ENCODE measurements around the gene DFFB. TPM values are rescaled to one million over a fixed set of nuclear protein-coding genes. Genes with fewer than 3 reads are reported as not detected.

DFFB gene
- polyA plus RNA-seq, 1 donor from 2014 or later = 20.2 TPM

DNA sequence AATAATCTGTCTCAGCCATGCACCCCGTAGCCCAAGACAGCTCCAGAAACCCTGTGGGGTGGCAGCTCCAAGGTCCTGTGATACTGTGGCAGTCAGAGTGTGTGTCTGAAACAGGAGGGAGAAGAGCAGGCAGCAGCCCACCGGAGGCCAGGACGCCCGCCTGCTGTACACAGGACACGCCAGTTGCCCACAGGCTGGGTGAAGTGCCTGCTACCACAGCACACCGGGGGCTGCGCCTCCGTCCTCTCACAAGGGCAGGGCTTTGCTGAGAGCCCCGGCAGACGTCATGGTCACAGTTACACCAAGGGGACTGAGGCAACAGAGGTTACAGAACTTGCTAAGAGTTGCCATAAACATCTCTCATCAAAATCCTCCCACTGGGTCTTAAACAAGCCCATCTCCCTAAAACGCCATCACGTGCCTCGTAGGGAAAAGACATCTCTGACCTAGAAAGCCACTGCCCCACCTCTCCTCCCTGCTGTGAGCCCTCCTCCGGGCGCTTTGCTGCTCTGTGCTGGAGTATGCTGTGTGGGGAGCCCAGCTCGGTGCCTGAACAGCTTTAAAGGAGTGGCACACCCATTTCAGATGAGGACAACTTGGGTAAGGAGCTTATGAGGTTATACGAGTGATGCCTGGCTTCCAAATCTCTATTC lies 37.5 kb downstream of the DFFB start:
- no peaks in the 10 kb centered on the region for H4K20me1 ChIP-seq (ENCODE audit: insufficient read depth)
- no peaks in the 10 kb centered on the region for H3K9me2 ChIP-seq (ENCODE audit: insufficient read depth, low read length)

DNA sequence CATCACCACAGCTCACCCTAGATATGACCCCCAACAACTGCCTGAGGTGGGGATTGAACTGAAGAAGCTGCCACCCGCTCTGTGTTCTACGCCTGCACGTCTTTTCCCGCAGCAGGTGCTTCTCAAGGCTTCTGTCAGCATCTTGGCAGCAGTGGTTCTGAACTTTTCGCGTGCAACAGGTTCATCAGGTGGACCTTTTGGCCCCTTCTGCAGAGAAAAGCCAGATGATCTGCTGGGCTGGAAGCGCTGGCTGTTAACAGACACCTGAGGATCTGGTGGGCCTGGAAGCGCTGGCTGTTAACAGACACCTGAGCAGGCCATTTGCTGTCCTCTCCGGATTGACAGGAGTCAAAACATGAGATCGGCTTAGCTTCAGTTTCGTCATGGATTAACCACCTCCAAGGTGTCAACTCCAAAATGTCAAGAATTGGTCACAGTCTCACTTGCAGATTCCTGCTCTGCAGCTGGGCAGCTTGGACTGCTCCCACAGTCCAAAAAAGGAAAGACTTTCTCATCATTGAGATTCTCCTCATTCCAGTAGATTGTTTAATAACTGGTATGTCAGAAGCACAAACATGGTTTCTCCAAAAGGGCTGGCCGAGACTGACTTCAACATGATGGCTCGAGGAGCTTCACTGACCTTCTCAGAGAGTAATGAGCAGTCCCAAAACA lies 38.1 kb downstream of the DFFB start:
- no peak for TF ChIP-seq MXI1 (conservative IDR thresholded peaks at IDR 0.05; ENCODE audit: poor library complexity, severe bottlenecking)
- TF ChIP-seq, protein P1, sequence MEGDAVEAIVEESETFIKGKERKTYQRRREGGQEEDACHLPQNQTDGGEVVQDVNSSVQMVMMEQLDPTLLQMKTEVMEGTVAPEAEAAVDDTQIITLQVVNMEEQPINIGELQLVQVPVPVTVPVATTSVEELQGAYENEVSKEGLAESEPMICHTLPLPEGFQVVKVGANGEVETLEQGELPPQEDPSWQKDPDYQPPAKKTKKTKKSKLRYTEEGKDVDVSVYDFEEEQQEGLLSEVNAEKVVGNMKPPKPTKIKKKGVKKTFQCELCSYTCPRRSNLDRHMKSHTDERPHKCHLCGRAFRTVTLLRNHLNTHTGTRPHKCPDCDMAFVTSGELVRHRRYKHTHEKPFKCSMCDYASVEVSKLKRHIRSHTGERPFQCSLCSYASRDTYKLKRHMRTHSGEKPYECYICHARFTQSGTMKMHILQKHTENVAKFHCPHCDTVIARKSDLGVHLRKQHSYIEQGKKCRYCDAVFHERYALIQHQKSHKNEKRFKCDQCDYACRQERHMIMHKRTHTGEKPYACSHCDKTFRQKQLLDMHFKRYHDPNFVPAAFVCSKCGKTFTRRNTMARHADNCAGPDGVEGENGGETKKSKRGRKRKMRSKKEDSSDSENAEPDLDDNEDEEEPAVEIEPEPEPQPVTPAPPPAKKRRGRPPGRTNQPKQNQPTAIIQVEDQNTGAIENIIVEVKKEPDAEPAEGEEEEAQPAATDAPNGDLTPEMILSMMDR (IDR thresholded peaks at IDR 0.05; ENCODE audit: poor library complexity, severe bottlenecking) = no peak
- TF ChIP-seq, protein P2, sequence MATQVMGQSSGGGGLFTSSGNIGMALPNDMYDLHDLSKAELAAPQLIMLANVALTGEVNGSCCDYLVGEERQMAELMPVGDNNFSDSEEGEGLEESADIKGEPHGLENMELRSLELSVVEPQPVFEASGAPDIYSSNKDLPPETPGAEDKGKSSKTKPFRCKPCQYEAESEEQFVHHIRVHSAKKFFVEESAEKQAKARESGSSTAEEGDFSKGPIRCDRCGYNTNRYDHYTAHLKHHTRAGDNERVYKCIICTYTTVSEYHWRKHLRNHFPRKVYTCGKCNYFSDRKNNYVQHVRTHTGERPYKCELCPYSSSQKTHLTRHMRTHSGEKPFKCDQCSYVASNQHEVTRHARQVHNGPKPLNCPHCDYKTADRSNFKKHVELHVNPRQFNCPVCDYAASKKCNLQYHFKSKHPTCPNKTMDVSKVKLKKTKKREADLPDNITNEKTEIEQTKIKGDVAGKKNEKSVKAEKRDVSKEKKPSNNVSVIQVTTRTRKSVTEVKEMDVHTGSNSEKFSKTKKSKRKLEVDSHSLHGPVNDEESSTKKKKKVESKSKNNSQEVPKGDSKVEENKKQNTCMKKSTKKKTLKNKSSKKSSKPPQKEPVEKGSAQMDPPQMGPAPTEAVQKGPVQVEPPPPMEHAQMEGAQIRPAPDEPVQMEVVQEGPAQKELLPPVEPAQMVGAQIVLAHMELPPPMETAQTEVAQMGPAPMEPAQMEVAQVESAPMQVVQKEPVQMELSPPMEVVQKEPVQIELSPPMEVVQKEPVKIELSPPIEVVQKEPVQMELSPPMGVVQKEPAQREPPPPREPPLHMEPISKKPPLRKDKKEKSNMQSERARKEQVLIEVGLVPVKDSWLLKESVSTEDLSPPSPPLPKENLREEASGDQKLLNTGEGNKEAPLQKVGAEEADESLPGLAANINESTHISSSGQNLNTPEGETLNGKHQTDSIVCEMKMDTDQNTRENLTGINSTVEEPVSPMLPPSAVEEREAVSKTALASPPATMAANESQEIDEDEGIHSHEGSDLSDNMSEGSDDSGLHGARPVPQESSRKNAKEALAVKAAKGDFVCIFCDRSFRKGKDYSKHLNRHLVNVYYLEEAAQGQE (IDR thresholded peaks at IDR 0.05; ENCODE audit: borderline replicate concordance) = no peak
- TF ChIP-seq EZH2 (IDR thresholded peaks at IDR 0.05; ENCODE audit: borderline replicate concordance, insufficient read depth, low read length, poor library complexity, severe bottlenecking) = no peak
- TF ChIP-seq POLR2AphosphoS5 (IDR thresholded peaks at IDR 0.05) = no peak
- no peak for TF ChIP-seq RAD21 (conservative IDR thresholded peaks at IDR 0.05)
- no peak for TF ChIP-seq TAF1 (IDR thresholded peaks at IDR 0.05; ENCODE audit: low read depth)
- no peak for TF ChIP-seq EP300 (conservative IDR thresholded peaks at IDR 0.05; ENCODE audit: poor library complexity, severe bottlenecking)
- TF ChIP-seq SMC3 (conservative IDR thresholded peaks at IDR 0.05; ENCODE audit: poor library complexity) = no peak
- Histone ChIP-seq H3K4me2 (ENCODE audit: low read length) (no peak overlapping the region), H3K27me3 (ENCODE audit: insufficient read depth, low read depth, low read length) (no peaks in the 10 kb centered on the region), H3F3A (ENCODE audit: insufficient read depth, low read length, poor library complexity, severe bottlenecking) (no peaks in the 10 kb centered on the region), H3K4me3 (ENCODE audit: low read length) (no peak overlapping the region), H4K20me1 (ENCODE audit: insufficient read depth) (no peaks in the 10 kb centered on the region), H3K9me2 (ENCODE audit: insufficient read depth, low read length) (no peaks in the 10 kb centered on the region), H3K9me3 (ENCODE audit: low read length) (no peaks in the 10 kb centered on the region), H3K9ac (ENCODE audit: low read length) (no peak overlapping the region), H3K36me3 (ENCODE audit: insufficient read depth, low read length) (no peaks in the 10 kb centered on the region), H3K79me2 (replicated peaks; ENCODE audit: insufficient read depth, low read length) (peaks cover 57% of the 10 kb centered on the region), H3K27ac (ENCODE audit: low read length) (no peak overlapping the region), H2AFZ (ENCODE audit: low read depth, low read length) (no peak overlapping the region)

More for the DNA sequence above, 37.5 kb downstream of the DFFB start:
- H3F3A ChIP-seq (ENCODE audit: insufficient read depth, low read length, poor library complexity, severe bottlenecking) = no peaks in the 10 kb centered on the region
- no peak overlapping the region for H3K9ac ChIP-seq (ENCODE audit: low read length)
- no peak overlapping the region for H3K27ac ChIP-seq (ENCODE audit: low read length)
- H3K27me3 ChIP-seq (ENCODE audit: insufficient read depth, low read depth, low read length) = no peaks in the 10 kb centered on the region
- H3K79me2 ChIP-seq (replicated peaks; ENCODE audit: insufficient read depth, low read length) = peaks cover 54% of the 10 kb centered on the region
- H3K4me3 ChIP-seq (ENCODE audit: low read length) = no peak overlapping the region
- TF ChIP-seq, protein P2 (IDR thresholded peaks at IDR 0.05; ENCODE audit: borderline replicate concordance) = no peak
- TF ChIP-seq, protein P1 (IDR thresholded peaks at IDR 0.05; ENCODE audit: poor library complexity, severe bottlenecking) = no peak
- no peak for TF ChIP-seq SMC3 (conservative IDR thresholded peaks at IDR 0.05; ENCODE audit: poor library complexity)
- no peak for TF ChIP-seq POLR2AphosphoS5 (IDR thresholded peaks at IDR 0.05)
- TF ChIP-seq MXI1 (conservative IDR thresholded peaks at IDR 0.05; ENCODE audit: poor library complexity, severe bottlenecking) = no peak
- TF ChIP-seq RAD21 (conservative IDR thresholded peaks at IDR 0.05) = no peak
- TF ChIP-seq TAF1 (IDR thresholded peaks at IDR 0.05; ENCODE audit: low read depth) = no peak
- TF ChIP-seq EZH2 (IDR thresholded peaks at IDR 0.05; ENCODE audit: borderline replicate concordance, insufficient read depth, low read length, poor library complexity, severe bottlenecking) = no peak
- TF ChIP-seq EP300 (conservative IDR thresholded peaks at IDR 0.05; ENCODE audit: poor library complexity, severe bottlenecking) = no peak
- H3K9me3 ChIP-seq (ENCODE audit: low read length) = no peaks in the 10 kb centered on the region
- H2AFZ ChIP-seq (ENCODE audit: low read depth, low read length) = no peak overlapping the region
- no peak overlapping the region for H3K4me2 ChIP-seq (ENCODE audit: low read length)
- H3K36me3 ChIP-seq (ENCODE audit: insufficient read depth, low read length) = peaks cover 5% of the 10 kb centered on the region

Measured in neural cell (in vitro differentiated cells).